ENCODE measurements around the gene REG4.

- TF ChIP-seq CTCF (IDR thresholded peaks at IDR 0.05; ENCODE audit: extremely low read depth in 1 of 2, insufficient read depth in 1 of 2, low read depth in 1 of 2, low read length in 2 of 2) (no peak), EZH2 (IDR thresholded peaks at IDR 0.05; ENCODE audit: borderline replicate concordance, low read depth, low read length, severe bottlenecking) (no peak), POLR2A (IDR thresholded peaks at IDR 0.05; ENCODE audit: low read depth, low read length) (no peak)
These were observed 66.7 kb downstream of the REG4 start for GRCh38 chr1:119744598-119744942.
